ENCODE results near the gene FYB1.

DNA sequence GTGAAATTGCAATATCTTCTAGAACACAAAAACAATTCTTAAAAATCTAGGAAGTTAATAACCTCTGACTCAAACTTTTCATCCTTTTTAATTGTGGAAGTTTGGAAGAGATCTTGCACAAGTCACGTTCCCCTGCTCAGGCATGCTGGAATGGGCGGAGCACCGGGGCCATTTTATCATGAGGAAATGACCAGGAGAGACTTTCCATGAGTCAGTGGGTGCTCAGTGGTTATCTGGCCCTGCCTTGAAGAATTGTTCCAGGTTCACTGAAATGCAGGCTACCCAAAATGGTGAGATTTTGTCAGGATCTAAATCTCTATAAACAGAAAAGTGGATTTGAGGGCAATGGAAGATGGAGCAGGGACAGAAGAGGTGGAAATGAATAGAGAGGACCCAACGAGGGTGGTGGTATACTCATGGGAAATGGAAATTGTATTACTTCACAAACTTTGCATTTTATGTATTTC, 61.2 kb downstream of the FYB1 start:
- TF ChIP-seq POLR2AphosphoS5 (IDR thresholded peaks at IDR 0.05; ENCODE audit: low read depth, low read length), result no peak
- no peak for TF ChIP-seq SIN3A (IDR thresholded peaks at IDR 0.05; ENCODE audit: low read depth)
- no peak for TF ChIP-seq POLR2A (IDR thresholded peaks at IDR 0.05; ENCODE audit: borderline replicate concordance, extremely low read depth, insufficient read depth, insufficient read length)
- TF ChIP-seq, protein P1, sequence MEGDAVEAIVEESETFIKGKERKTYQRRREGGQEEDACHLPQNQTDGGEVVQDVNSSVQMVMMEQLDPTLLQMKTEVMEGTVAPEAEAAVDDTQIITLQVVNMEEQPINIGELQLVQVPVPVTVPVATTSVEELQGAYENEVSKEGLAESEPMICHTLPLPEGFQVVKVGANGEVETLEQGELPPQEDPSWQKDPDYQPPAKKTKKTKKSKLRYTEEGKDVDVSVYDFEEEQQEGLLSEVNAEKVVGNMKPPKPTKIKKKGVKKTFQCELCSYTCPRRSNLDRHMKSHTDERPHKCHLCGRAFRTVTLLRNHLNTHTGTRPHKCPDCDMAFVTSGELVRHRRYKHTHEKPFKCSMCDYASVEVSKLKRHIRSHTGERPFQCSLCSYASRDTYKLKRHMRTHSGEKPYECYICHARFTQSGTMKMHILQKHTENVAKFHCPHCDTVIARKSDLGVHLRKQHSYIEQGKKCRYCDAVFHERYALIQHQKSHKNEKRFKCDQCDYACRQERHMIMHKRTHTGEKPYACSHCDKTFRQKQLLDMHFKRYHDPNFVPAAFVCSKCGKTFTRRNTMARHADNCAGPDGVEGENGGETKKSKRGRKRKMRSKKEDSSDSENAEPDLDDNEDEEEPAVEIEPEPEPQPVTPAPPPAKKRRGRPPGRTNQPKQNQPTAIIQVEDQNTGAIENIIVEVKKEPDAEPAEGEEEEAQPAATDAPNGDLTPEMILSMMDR (IDR thresholded peaks at IDR 0.05 in 2 of 3, conservative IDR thresholded peaks at IDR 0.05 in 1 of 3; ENCODE audit: borderline replicate concordance in 1 of 3, insufficient read depth in 1 of 3, low read depth in 2 of 3, low read length in 2 of 3), result no peak
- TF ChIP-seq, protein P2, sequence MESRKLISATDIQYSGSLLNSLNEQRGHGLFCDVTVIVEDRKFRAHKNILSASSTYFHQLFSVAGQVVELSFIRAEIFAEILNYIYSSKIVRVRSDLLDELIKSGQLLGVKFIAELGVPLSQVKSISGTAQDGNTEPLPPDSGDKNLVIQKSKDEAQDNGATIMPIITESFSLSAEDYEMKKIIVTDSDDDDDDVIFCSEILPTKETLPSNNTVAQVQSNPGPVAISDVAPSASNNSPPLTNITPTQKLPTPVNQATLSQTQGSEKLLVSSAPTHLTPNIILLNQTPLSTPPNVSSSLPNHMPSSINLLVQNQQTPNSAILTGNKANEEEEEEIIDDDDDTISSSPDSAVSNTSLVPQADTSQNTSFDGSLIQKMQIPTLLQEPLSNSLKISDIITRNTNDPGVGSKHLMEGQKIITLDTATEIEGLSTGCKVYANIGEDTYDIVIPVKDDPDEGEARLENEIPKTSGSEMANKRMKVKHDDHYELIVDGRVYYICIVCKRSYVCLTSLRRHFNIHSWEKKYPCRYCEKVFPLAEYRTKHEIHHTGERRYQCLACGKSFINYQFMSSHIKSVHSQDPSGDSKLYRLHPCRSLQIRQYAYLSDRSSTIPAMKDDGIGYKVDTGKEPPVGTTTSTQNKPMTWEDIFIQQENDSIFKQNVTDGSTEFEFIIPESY (IDR thresholded peaks at IDR 0.05; ENCODE audit: extremely low read depth, insufficient replicate concordance, low read length), result no peak
- no peak for TF ChIP-seq EZH2phosphoT487 (IDR thresholded peaks at IDR 0.05; ENCODE audit: borderline replicate concordance)
- TF ChIP-seq TCF7L2 (IDR thresholded peaks at IDR 0.05; ENCODE audit: borderline replicate concordance, extremely low read depth, insufficient read depth, insufficient read length), result no peak
- TF ChIP-seq, protein P3, sequence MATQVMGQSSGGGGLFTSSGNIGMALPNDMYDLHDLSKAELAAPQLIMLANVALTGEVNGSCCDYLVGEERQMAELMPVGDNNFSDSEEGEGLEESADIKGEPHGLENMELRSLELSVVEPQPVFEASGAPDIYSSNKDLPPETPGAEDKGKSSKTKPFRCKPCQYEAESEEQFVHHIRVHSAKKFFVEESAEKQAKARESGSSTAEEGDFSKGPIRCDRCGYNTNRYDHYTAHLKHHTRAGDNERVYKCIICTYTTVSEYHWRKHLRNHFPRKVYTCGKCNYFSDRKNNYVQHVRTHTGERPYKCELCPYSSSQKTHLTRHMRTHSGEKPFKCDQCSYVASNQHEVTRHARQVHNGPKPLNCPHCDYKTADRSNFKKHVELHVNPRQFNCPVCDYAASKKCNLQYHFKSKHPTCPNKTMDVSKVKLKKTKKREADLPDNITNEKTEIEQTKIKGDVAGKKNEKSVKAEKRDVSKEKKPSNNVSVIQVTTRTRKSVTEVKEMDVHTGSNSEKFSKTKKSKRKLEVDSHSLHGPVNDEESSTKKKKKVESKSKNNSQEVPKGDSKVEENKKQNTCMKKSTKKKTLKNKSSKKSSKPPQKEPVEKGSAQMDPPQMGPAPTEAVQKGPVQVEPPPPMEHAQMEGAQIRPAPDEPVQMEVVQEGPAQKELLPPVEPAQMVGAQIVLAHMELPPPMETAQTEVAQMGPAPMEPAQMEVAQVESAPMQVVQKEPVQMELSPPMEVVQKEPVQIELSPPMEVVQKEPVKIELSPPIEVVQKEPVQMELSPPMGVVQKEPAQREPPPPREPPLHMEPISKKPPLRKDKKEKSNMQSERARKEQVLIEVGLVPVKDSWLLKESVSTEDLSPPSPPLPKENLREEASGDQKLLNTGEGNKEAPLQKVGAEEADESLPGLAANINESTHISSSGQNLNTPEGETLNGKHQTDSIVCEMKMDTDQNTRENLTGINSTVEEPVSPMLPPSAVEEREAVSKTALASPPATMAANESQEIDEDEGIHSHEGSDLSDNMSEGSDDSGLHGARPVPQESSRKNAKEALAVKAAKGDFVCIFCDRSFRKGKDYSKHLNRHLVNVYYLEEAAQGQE (IDR thresholded peaks at IDR 0.05; ENCODE audit: low read depth), result no peak
- TF ChIP-seq, protein P4, sequence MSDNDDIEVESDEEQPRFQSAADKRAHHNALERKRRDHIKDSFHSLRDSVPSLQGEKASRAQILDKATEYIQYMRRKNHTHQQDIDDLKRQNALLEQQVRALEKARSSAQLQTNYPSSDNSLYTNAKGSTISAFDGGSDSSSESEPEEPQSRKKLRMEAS (IDR thresholded peaks at IDR 0.05), result no peak
- no peak for TF ChIP-seq YY1 (IDR thresholded peaks at IDR 0.05; ENCODE audit: extremely low read depth, insufficient replicate concordance, low read depth, low read length)

Data from HCT116 (cell line).